ENCODE results near the gene BLOC1S1.

GRCh38 chr12:55702861-55703260 lies 13.0 kb upstream of the BLOC1S1 start:
- TF ChIP-seq POLR2AphosphoS5 (IDR thresholded peaks at IDR 0.05; ENCODE audit: borderline replicate concordance, low read depth, low read length) (no peak), EZH2 (IDR thresholded peaks at IDR 0.05) (no peak)
